GM23338 (cell line): ENCODE measurements around the gene SYT15.

Experiments used
- POLR2AphosphoS5 ChIP-seq: IDR thresholded peaks from 2 replicates; pipeline ENCODE4 v1.6.1; 2016; ENCODE audit warnings: antibody characterized with exemption, low read depth
- ZNF114 ChIP-seq: fragments of 250-450 bp; sonication (Bioruptor Pico); IDR thresholded peaks from 2 replicates; pipeline ENCODE4 v1.5.0; 2020; ENCODE audit warnings: mild to moderate bottlenecking, moderate library complexity
- TF ChIP-seq, protein P1 (sequence below), 2 experiments: fragments of 200-600 bp in 1 of 2; sonication (generic) in 1 of 2; conservative IDR thresholded peaks; 2 replicates each; pipeline versions ENCODE4 v1.5.1 to v1.6.1; 2016 to 2017; ENCODE audit warnings: antibody characterized with exemption in 2 of 2, low read depth in 2 of 2, mild to moderate bottlenecking in 2 of 2, moderate library complexity in 1 of 2
- TF ChIP-seq, protein P2 (sequence below): IDR thresholded peaks from one replicate; pipeline ENCODE4 v1.6.1; 2018; ENCODE audit warnings: antibody characterized with exemption; ENCODE audit not compliant: unreplicated experiment

GRCh38 chr10:46538155-46538554 lies 40.8 kb upstream of the SYT15 start:
- TF ChIP-seq, protein P1, sequence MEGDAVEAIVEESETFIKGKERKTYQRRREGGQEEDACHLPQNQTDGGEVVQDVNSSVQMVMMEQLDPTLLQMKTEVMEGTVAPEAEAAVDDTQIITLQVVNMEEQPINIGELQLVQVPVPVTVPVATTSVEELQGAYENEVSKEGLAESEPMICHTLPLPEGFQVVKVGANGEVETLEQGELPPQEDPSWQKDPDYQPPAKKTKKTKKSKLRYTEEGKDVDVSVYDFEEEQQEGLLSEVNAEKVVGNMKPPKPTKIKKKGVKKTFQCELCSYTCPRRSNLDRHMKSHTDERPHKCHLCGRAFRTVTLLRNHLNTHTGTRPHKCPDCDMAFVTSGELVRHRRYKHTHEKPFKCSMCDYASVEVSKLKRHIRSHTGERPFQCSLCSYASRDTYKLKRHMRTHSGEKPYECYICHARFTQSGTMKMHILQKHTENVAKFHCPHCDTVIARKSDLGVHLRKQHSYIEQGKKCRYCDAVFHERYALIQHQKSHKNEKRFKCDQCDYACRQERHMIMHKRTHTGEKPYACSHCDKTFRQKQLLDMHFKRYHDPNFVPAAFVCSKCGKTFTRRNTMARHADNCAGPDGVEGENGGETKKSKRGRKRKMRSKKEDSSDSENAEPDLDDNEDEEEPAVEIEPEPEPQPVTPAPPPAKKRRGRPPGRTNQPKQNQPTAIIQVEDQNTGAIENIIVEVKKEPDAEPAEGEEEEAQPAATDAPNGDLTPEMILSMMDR (conservative IDR thresholded peaks at IDR 0.05; ENCODE audit: low read depth in 2 of 2), result no peak
- TF ChIP-seq POLR2AphosphoS5, result no peak
- TF ChIP-seq, protein P2, sequence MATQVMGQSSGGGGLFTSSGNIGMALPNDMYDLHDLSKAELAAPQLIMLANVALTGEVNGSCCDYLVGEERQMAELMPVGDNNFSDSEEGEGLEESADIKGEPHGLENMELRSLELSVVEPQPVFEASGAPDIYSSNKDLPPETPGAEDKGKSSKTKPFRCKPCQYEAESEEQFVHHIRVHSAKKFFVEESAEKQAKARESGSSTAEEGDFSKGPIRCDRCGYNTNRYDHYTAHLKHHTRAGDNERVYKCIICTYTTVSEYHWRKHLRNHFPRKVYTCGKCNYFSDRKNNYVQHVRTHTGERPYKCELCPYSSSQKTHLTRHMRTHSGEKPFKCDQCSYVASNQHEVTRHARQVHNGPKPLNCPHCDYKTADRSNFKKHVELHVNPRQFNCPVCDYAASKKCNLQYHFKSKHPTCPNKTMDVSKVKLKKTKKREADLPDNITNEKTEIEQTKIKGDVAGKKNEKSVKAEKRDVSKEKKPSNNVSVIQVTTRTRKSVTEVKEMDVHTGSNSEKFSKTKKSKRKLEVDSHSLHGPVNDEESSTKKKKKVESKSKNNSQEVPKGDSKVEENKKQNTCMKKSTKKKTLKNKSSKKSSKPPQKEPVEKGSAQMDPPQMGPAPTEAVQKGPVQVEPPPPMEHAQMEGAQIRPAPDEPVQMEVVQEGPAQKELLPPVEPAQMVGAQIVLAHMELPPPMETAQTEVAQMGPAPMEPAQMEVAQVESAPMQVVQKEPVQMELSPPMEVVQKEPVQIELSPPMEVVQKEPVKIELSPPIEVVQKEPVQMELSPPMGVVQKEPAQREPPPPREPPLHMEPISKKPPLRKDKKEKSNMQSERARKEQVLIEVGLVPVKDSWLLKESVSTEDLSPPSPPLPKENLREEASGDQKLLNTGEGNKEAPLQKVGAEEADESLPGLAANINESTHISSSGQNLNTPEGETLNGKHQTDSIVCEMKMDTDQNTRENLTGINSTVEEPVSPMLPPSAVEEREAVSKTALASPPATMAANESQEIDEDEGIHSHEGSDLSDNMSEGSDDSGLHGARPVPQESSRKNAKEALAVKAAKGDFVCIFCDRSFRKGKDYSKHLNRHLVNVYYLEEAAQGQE, result no peak
- TF ChIP-seq ZNF114 (CRISPR knock-in tag), result no peak
